ENCODE data around the gene CALML3.

CALML3 gene

GRCh38 chr10:5534051-5534821, 9.5 kb downstream of the CALML3 start:
- no peaks in the 10 kb centered on the region for H3K4me1 ChIP-seq
- no peak for DNase-seq
- no peaks in the 10 kb centered on the region for H3K36me3 ChIP-seq
- H3K27me3 ChIP-seq = no peaks in the 10 kb centered on the region
- no peaks in the 10 kb centered on the region for H3K9me3 ChIP-seq
- no peak overlapping the region for H3K4me3 ChIP-seq (ENCODE audit: low read depth, low read length)
- TF ChIP-seq CTCF (IDR thresholded peaks at IDR 0.05; ENCODE audit: low read depth, low read length) = no peak

GRCh38 chr10:5534880-5535856, 10.4 kb downstream of the CALML3 start:
- Histone ChIP-seq H3K9me3 (no peaks in the 10 kb centered on the region), H3K36me3 (no peaks in the 10 kb centered on the region), H3K27me3 (no peaks in the 10 kb centered on the region), H3K4me1 (no peaks in the 10 kb centered on the region), H3K4me3 (ENCODE audit: low read depth, low read length) (no peak overlapping the region)
- no peak for DNase-seq
- TF ChIP-seq CTCF (IDR thresholded peaks at IDR 0.05; ENCODE audit: low read depth, low read length) = no peak

GRCh38 chr10:5536486-5537081, 11.8 kb downstream of the CALML3 start:
- Histone ChIP-seq H3K27me3 (no peaks in the 10 kb centered on the region), H3K9me3 (no peaks in the 10 kb centered on the region), H3K4me1 (no peaks in the 10 kb centered on the region), H3K4me3 (ENCODE audit: low read depth, low read length) (no peak overlapping the region), H3K36me3 (no peaks in the 10 kb centered on the region)
- no peak for TF ChIP-seq CTCF (IDR thresholded peaks at IDR 0.05; ENCODE audit: low read depth, low read length)
- DNase-seq = no peak

- DNase-seq = no peak
- no peak overlapping the region for H3K4me3 ChIP-seq (ENCODE audit: low read depth, low read length)
- no peaks in the 10 kb centered on the region for H3K27me3 ChIP-seq
Measured at GRCh38 chr10:5537684-5538083, 12.9 kb downstream of the CALML3 start.

GRCh38 chr10:5538446-5538845, 13.7 kb downstream of the CALML3 start:
- Histone ChIP-seq H3K4me3 (ENCODE audit: low read depth, low read length) (no peak overlapping the region), H3K4me1 (no peaks in the 10 kb centered on the region), H3K9me3 (no peaks in the 10 kb centered on the region), H3K36me3 (no peaks in the 10 kb centered on the region), H3K27me3 (no peaks in the 10 kb centered on the region)
- TF ChIP-seq CTCF (IDR thresholded peaks at IDR 0.05; ENCODE audit: low read depth, low read length) = no peak
- no peak for DNase-seq

More at GRCh38 chr10:5537684-5538083, 12.9 kb downstream of the CALML3 start:
- no peaks in the 10 kb centered on the region for H3K36me3 ChIP-seq
- no peaks in the 10 kb centered on the region for H3K9me3 ChIP-seq
- no peak for TF ChIP-seq CTCF (IDR thresholded peaks at IDR 0.05; ENCODE audit: low read depth, low read length)
- no peaks in the 10 kb centered on the region for H3K4me1 ChIP-seq

Measured in BE2C (cell line).